Measurements from ENCODE around the gene PRTFDC1. TPM values are rescaled to one million over a fixed set of nuclear protein-coding genes. Genes with fewer than 3 reads are reported as not detected.

PRTFDC1 gene
- total RNA-seq, 1 donor from 2014 or later = 7.6 TPM

- Histone ChIP-seq H3K27me3 (no peaks in the 10 kb centered on the region), H3K27ac (no peak overlapping the region), H3K36me3 (no peaks in the 10 kb centered on the region), H3K9me3 (no peaks in the 10 kb centered on the region), H3K4me3 (no peak overlapping the region), H3K4me1 (peaks cover 10% of the 10 kb centered on the region)
- no peak for DNase-seq (ENCODE audit: extremely low spot score in 2 of 2)
- intact Hi-C loops (cut with DNase I) = no loop called here
- TF ChIP-seq CTCF (IDR thresholded peaks at IDR 0.05) (no peak), POLR2AphosphoS5 (IDR thresholded peaks at IDR 0.05; ENCODE audit: insufficient read depth in 1 of 2, low read depth in 1 of 2) (no peak)
Observed at GRCh38 chr10:24889639-24890038, 62.8 kb downstream of the PRTFDC1 start.

GRCh38 chr10:24887855-24888231 lies 64.6 kb downstream of the PRTFDC1 start:
- no peak for DNase-seq (ENCODE audit: extremely low spot score in 2 of 2)
- Histone ChIP-seq H3K27me3 (no peaks in the 10 kb centered on the region), H3K4me3 (no peak overlapping the region), H3K9me3 (no peaks in the 10 kb centered on the region), H3K4me1 (peaks cover 10% of the 10 kb centered on the region), H3K27ac (no peak overlapping the region), H3K36me3 (no peaks in the 10 kb centered on the region)
- intact Hi-C loops (cut with DNase I) = no loop called here
- TF ChIP-seq CTCF (IDR thresholded peaks at IDR 0.05) (no peak), POLR2A (IDR thresholded peaks at IDR 0.05) (no peak), POLR2AphosphoS5 (IDR thresholded peaks at IDR 0.05; ENCODE audit: insufficient read depth in 1 of 2, low read depth in 1 of 2) (no peak)

- intact Hi-C loops (cut with DNase I) = no loop called here
- H3K4me3 ChIP-seq = no peak overlapping the region
- TF ChIP-seq CTCF (IDR thresholded peaks at IDR 0.05) = no peak
- TF ChIP-seq POLR2AphosphoS5 (IDR thresholded peaks at IDR 0.05; ENCODE audit: insufficient read depth in 1 of 2, low read depth in 1 of 2) = no peak
- no peak for TF ChIP-seq POLR2A (IDR thresholded peaks at IDR 0.05)
- no peaks in the 10 kb centered on the region for H3K36me3 ChIP-seq
- no peak for DNase-seq (ENCODE audit: extremely low spot score in 2 of 2)
- no peaks in the 10 kb centered on the region for H3K9me3 ChIP-seq
- peaks cover 10% of the 10 kb centered on the region for H3K4me1 ChIP-seq
- no peak overlapping the region for H3K27ac ChIP-seq
- no peaks in the 10 kb centered on the region for H3K27me3 ChIP-seq
Observed at GRCh38 chr10:24886290-24886680, 66.1 kb downstream of the PRTFDC1 start.

GRCh38 chr10:24885551-24886289 lies 66.7 kb downstream of the PRTFDC1 start:
- Histone ChIP-seq H3K4me3 (no peak overlapping the region), H3K36me3 (no peaks in the 10 kb centered on the region), H3K9me3 (no peaks in the 10 kb centered on the region), H3K27me3 (no peaks in the 10 kb centered on the region), H3K4me1 (peaks cover 10% of the 10 kb centered on the region), H3K27ac (no peak overlapping the region)
- intact Hi-C loops (cut with DNase I) = no loop called here
- DNase-seq (ENCODE audit: extremely low spot score in 2 of 2) = no peak
- TF ChIP-seq POLR2AphosphoS5 (IDR thresholded peaks at IDR 0.05; ENCODE audit: insufficient read depth in 1 of 2, low read depth in 1 of 2) (no peak), POLR2A (IDR thresholded peaks at IDR 0.05) (no peak), CTCF (IDR thresholded peaks at IDR 0.05) (no peak)

GRCh38 chr10:24884793-24885192 lies 67.6 kb downstream of the PRTFDC1 start:
- intact Hi-C loops (cut with DNase I) = no loop called here
- Histone ChIP-seq H3K4me1 (peaks cover 3% of the 10 kb centered on the region), H3K27ac (no peak overlapping the region), H3K27me3 (no peaks in the 10 kb centered on the region), H3K36me3 (no peaks in the 10 kb centered on the region), H3K4me3 (no peak overlapping the region), H3K9me3 (no peaks in the 10 kb centered on the region)
- no peak for DNase-seq (ENCODE audit: extremely low spot score in 2 of 2)
- TF ChIP-seq POLR2AphosphoS5 (IDR thresholded peaks at IDR 0.05; ENCODE audit: insufficient read depth in 1 of 2, low read depth in 1 of 2) (no peak), POLR2A (IDR thresholded peaks at IDR 0.05) (no peak), CTCF (IDR thresholded peaks at IDR 0.05) (no peak)
